Common myeloid progenitor, CD34-positive (primary cell): ENCODE results near the gene PLIN4.
A peak's percentile ranks its signal among the peaks of the same experiment; 100 is the strongest.
"Not testable (repeated sequence)": the region's sequence is repeated elsewhere in the genome, so short reads cannot be mapped to it uniquely, and the experiment has no call there.

Experiments used
- CTCF ChIA-PET: fragments of 350-600 bp; sonication (Branson Sonifier 250); formaldehyde crosslinking; loops from one replicate; lab custom pipeline; 2021; ENCODE audit warnings: antibody characterized with exemption; lab: Charles Lee
- POLR2A ChIA-PET: fragments of 350-600 bp; sonication (Branson Sonifier 250); formaldehyde crosslinking; loops from one replicate; lab custom pipeline; 2021; ENCODE audit warnings: antibody characterized with exemption; lab: Charles Lee
- DNase-seq, 3 donors: peaks; one replicate each; pipeline versions ENCODE4 v3.0.0 to v3.0.0-alpha.2; 2013
- H3K27ac ChIP-seq, 2 experiments: 1 replicate in 1 of 2; 2 replicates in 1 of 2; pipeline ENCODE4 v1.7.0; 2013; ENCODE audit warnings: inconsistent platforms in 2 of 2, low read length in 2 of 2, mild to moderate bottlenecking in 2 of 2, low read depth in 1 of 2, moderate library complexity in 1 of 2; ENCODE audit not compliant: severe bottlenecking in 2 of 2, insufficient read depth in 1 of 2, poor library complexity in 1 of 2
- H3K27me3 ChIP-seq, 5 experiments: replicated peaks in 2 of 5; 1 replicate in 3 of 5; 2 replicates in 2 of 5; pipeline versions ENCODE4 v1.6.1 to v1.7.0; 2013; ENCODE audit warnings: low read length in 4 of 5, mild to moderate bottlenecking in 2 of 5, moderate library complexity in 2 of 5, inconsistent platforms in 1 of 5; ENCODE audit not compliant: insufficient read depth in 5 of 5, control insufficient read depth in 4 of 5
- H3K36me3 ChIP-seq, 4 experiments: 1 replicate in 2 of 4; 2 replicates in 2 of 4; pipeline versions ENCODE4 v1.6.1 to v1.7.0; 2013; ENCODE audit warnings: low read length in 3 of 4, control low read depth in 1 of 4, mild to moderate bottlenecking in 1 of 4; ENCODE audit not compliant: control insufficient read depth in 4 of 4, insufficient read depth in 4 of 4
- H3K4me1 ChIP-seq, 4 experiments: 1 replicate in 3 of 4; 2 replicates in 1 of 4; pipeline versions ENCODE4 v1.6.1 to v1.7.1; 2013; ENCODE audit warnings: low read length in 3 of 4, mild to moderate bottlenecking in 3 of 4, control low read depth in 1 of 4, inconsistent platforms in 1 of 4, moderate library complexity in 1 of 4; ENCODE audit not compliant: control insufficient read depth in 4 of 4, insufficient read depth in 4 of 4; ENCODE audit errors: control extremely low read depth in 1 of 4
- H3K4me3 ChIP-seq, 7 experiments: 1 replicate in 4 of 7; 2 replicates in 3 of 7; pipeline versions ENCODE4 v1.5.1 to v1.7.0; 2013; ENCODE audit warnings: mild to moderate bottlenecking in 7 of 7, low read length in 6 of 7, moderate library complexity in 6 of 7, inconsistent platforms in 2 of 7, low read depth in 2 of 7, control low read depth in 1 of 7; ENCODE audit not compliant: insufficient read depth in 4 of 7, control insufficient read depth in 1 of 7; ENCODE audit errors: extremely low read depth in 1 of 7
- H3K9me3 ChIP-seq, 5 experiments: 1 replicate in 4 of 5; 2 replicates in 1 of 5; pipeline versions ENCODE4 v1.6.1 to v1.7.1; 2013; ENCODE audit warnings: low read length in 4 of 5, mild to moderate bottlenecking in 2 of 5, inconsistent platforms in 1 of 5, low read depth in 1 of 5, moderate library complexity in 1 of 5; ENCODE audit not compliant: control insufficient read depth in 4 of 5, insufficient read depth in 2 of 5; ENCODE audit errors: control extremely low read depth in 1 of 5
- WGBS: methylation state at CpG from one replicate; pipeline ENCODE4 v1.1.5; 2013; ENCODE audit not compliant: insufficient coverage; 5-methylcytosine and 5-hydroxymethylcytosine counted together

The PLIN4 gene

GRCh38 chr19:4543842-4544647 is 25.8 kb upstream of the PLIN4 start:
- H3K4me1 ChIP-seq, result peaks cover 2 to 16% (median 9%) of the 10 kb centered on the region in 4 experiments
- H3K9me3 ChIP-seq, result no peaks in the 10 kb centered on the region
- ChIA-PET POLR2A (no interaction called here), CTCF (interaction anchor here (1.1 kb wide), 2 partner anchors 12 to 29 kb away, joined by 3 read pairs; no protein-coding TSS in a partner anchor)
- no peak overlapping the region for H3K4me3 ChIP-seq
- H3K36me3 ChIP-seq, result no peaks in the 10 kb centered on the region
- DNase-seq, result no peak
- H3K27me3 ChIP-seq, result no peaks in the 10 kb centered on the region
- H3K27ac ChIP-seq, result no peak overlapping the region
- 95% methylated on average over 58 of the region's 87 CpGs for WGBS

DNA sequence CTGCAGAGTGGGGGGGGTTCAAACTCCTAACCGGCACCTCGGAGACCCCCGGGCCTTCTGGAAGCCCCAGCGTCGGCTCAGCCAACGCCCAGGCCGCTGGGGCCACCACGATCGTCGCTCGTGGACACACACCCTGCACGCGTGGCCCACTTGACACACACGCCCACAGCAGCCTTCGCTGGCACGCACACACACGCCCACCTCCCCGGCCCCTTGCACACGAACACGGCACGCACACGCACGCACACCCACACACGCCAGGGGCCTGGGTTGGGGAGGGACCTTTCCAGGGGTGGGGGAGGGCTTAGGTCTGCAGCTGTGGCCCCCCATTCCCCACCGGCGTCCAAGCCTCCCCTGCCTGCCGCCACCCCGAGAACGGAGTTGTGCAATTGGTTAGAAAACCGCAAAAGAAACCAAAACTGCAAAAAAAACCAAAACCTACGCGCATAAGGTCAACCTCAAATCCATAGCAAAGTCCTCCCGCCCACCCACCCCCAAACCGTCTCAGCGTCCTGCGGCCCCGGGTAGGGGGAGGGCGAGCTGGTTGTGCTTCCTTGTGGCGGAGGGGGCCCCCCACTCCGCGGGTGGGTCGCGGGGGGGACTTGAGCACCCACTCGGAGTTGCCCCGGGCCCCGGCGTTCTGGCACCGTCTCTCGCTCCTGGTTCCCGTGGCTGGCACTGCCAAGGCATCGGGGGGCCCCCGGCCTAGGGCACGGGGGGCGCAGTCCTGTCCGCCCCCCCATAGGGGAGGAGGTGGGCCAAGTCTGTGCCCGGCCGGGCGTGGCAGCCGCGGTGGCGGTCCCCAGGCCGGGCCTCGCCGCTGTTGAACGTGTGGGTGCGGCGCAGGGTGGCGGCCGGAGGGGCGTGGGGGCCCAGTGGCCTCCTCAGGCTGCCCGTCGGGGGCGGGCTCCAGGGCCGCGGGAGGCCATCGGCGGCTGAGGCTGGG is 24.9 kb upstream of the PLIN4 start:
- peaks cover 2 to 16% (median 9%) of the 10 kb centered on the region in 4 experiments for H3K4me1 ChIP-seq
- ChIA-PET CTCF (no interaction called here), POLR2A (no interaction called here)
- H3K27ac ChIP-seq, result no peak overlapping the region
- H3K9me3 ChIP-seq, result no peaks in the 10 kb centered on the region
- no peaks in the 10 kb centered on the region for H3K27me3 ChIP-seq
- H3K4me3 ChIP-seq, result no peak overlapping the region
- 83% methylated on average over 50 of the region's 77 CpGs for WGBS
- no peaks in the 10 kb centered on the region for H3K36me3 ChIP-seq
- peak in 2 of 3 donors; percentile 45 to 46 for DNase-seq

DNA sequence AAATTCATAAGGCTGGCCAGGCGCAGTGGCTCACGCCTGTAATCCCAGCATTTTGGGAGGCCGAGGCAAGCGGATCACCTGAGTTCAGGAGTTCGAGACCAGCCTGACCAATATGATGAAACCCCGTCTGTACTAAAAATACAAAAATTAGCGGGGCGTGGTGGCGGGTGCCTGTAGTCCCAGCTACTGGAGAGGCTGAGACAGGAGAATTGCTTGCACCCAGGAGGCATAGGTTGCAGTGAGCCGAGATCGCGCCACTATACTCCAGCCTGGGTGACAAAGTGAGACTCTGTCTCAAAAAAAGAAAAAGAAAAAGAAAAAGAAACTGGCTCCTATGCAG is 23.5 kb upstream of the PLIN4 start:
- H3K27me3 ChIP-seq, H3K4me3 ChIP-seq, H3K27ac ChIP-seq, H3K36me3 ChIP-seq, POLR2A ChIA-PET, H3K9me3 ChIP-seq, DNase-seq: not testable (repeated sequence)
- WGBS, result 99% methylated on average over 10 of the region's 12 CpGs
- H3K4me1 ChIP-seq, result peaks cover 2 to 16% (median 9%) of the 10 kb centered on the region in 4 experiments
- CTCF ChIA-PET, result interaction anchor here (2.6 kb wide), 1 partner anchor 17 kb away, joined by 10 read pairs; no protein-coding TSS in a partner anchor

- ChIA-PET CTCF (interaction anchor here (0.9 to 2.6 kb wide), 3 partner anchors 14 to 25 kb away, joined by 4 to 10 read pairs (median 6); no protein-coding TSS in a partner anchor), POLR2A (no interaction called here)
- no peaks in the 10 kb centered on the region for H3K27me3 ChIP-seq
- H3K4me1 ChIP-seq, result peaks cover 2 to 16% (median 9%) of the 10 kb centered on the region in 4 experiments
- H3K9me3 ChIP-seq, result no peaks in the 10 kb centered on the region
- 93% methylated on average over 10 of the region's 12 CpGs for WGBS
- no peak for DNase-seq
- no peaks in the 10 kb centered on the region for H3K36me3 ChIP-seq
- no peak overlapping the region for H3K4me3 ChIP-seq
- H3K27ac ChIP-seq, result no peak overlapping the region
Measured at GRCh38 chr19:4541114-4541805, 23.0 kb upstream of the PLIN4 start.

GRCh38 chr19:4539693-4540581 is 21.7 kb upstream of the PLIN4 start, which contains the start of gene LRG1:
Gene LRG1, minus strand, starts transcription at chr19:4540036. Its CDS starts 23 bp downstream, at chr19:4540013.
- Histone ChIP-seq H3K4me3 (peak within 1 kb of the TSS in 3 of 7 experiments; percentile 41 to 48 (median 45)), H3K9me3 (no peaks in the 10 kb centered on the region), H3K27me3 (peaks cover 0 to 9% (median 6%) of the 10 kb centered on the region in 5 experiments), H3K36me3 (no peaks in the 10 kb centered on the region), H3K27ac (peak within 1 kb of the TSS in 1 of 2 experiments; percentile 53), H3K4me1 (peaks cover 2 to 22% (median 17%) of the 10 kb centered on the region in 4 experiments)
- ChIA-PET POLR2A (interaction anchor here (0.6 kb wide), 1 partner anchor 68 kb away, joined by 3 read pairs; no protein-coding TSS in a partner anchor), CTCF (interaction anchor here (0.7 to 2.6 kb wide), 6 partner anchors 15 to 93 kb away, joined by 3 to 10 read pairs (median 5); no protein-coding TSS in a partner anchor)
- DNase-seq, result peak in 2 of 3 donors; percentile 55 to 66
- WGBS, result 67% methylated on average over 8 of the region's 14 CpGs
